ELR (cell line): ENCODE data around the gene BCL7B.
"Not testable (repeated sequence)": the region's sequence is repeated elsewhere in the genome, so short reads cannot be mapped to it uniquely, and the experiment has no call there.

Experiments
- DNase-seq: peaks from one replicate; pipeline ENCODE4 v3.0.0-alpha.2; 2015; ENCODE audit warnings: low read depth

The BCL7B gene

GRCh38 chr7:73495507-73495906 lies 62.0 kb downstream of the BCL7B start:
- DNase-seq = not testable (repeated sequence)

GRCh38 chr7:73489976-73490375 lies 67.5 kb downstream of the BCL7B start:
- DNase-seq = no peak

- no peak for DNase-seq
Measured at GRCh38 chr7:73487486-73487885, 70.0 kb downstream of the BCL7B start.
